GM12878 (cell line): ENCODE measurements around the gene RIN1. TPM values are rescaled to one million over a fixed set of nuclear protein-coding genes. Genes with fewer than 3 reads are reported as not detected.

Source experiments
- ATAC-seq: fragments of 200-7000 bp; cut with Tn5 transposase; 3 replicates; pipeline ENCODE4 v1.9.1; 2020; ENCODE audit warnings: mild to moderate bottlenecking, moderate library complexity
- BruUV-seq: library from RNA; stranded (reverse); fragments of 400-500 nt; replicated peaks from 2 replicates; lab custom pipeline; 2021; lab: Mats Ljungman, UMichigan
- CTCF ChIA-PET: fragments of 300-600 bp; sonication (Branson Sonifier 250); formaldehyde crosslinking; extraction: SDS; loops from one replicate; lab custom pipeline; 2021; ENCODE audit warnings: inconsistent platforms; lab: Yijun Ruan, JAX
- POLR2A ChIA-PET: fragments of 350-600 bp; formaldehyde crosslinking; extraction: SDS; loops from one replicate; lab custom pipeline; 2021; ENCODE audit warnings: inconsistent platforms; lab: Charles Lee
- RAD21 ChIA-PET: fragments of 300-600 bp; sonication (Branson Sonifier 250); formaldehyde crosslinking; loops from one replicate; lab custom pipeline; 2023; ENCODE audit warnings: antibody characterized with exemption; ENCODE audit not compliant: unreplicated experiment; lab: Charles Lee
- SMC1A ChIA-PET: fragments of 300-600 bp; sonication (Branson Sonifier 250); formaldehyde crosslinking; loops from one replicate; lab custom pipeline; 2023; ENCODE audit not compliant: unreplicated experiment, uncharacterized antibody; lab: Charles Lee
- DNase-seq: peaks from one replicate; pipeline ENCODE4 v3.0.0-alpha.2; 2011; ENCODE audit warnings: low read depth, low spot score
- FAIRE-seq: peaks from 3 replicates; lab custom pipeline; 2011; peaks lifted over from hg19 to GRCh38; lab: Jason Lieb, UNC
- H2AFZ ChIP-seq: 2 replicates; pipeline ENCODE4 v1.6.0; 2011; ENCODE audit warnings: low read depth, low read length, control low read depth; ENCODE audit not compliant: control insufficient read depth
- H3K27ac ChIP-seq: 2 replicates; pipeline ENCODE4 v1.5.1; 2011; ENCODE audit warnings: control low read depth; ENCODE audit not compliant: control insufficient read depth, insufficient read depth
- H3K27me3 ChIP-seq, 2 experiments: replicated peaks in 1 of 2; 2 replicates each; pipeline versions ENCODE4 v1.6.0 to v1.6.1; 2011; ENCODE audit warnings: low read length in 1 of 2; ENCODE audit not compliant: control insufficient read depth in 2 of 2, insufficient read depth in 2 of 2
- H3K36me3 ChIP-seq, 2 experiments: 2 replicates each; pipeline ENCODE4 v1.5.1; 2011; ENCODE audit warnings: low read length in 1 of 2; ENCODE audit not compliant: control insufficient read depth in 2 of 2, insufficient read depth in 2 of 2
- H3K4me1 ChIP-seq: 2 replicates; pipeline ENCODE4 v1.6.1; 2011; ENCODE audit warnings: mild to moderate bottlenecking, low read length, moderate library complexity, mixed read lengths; ENCODE audit not compliant: control insufficient read depth, insufficient read depth
- H3K4me2 ChIP-seq: 2 replicates; pipeline ENCODE4 v1.6.0; 2011; ENCODE audit warnings: control low read depth; ENCODE audit not compliant: control insufficient read depth, insufficient read depth
- H3K4me3 ChIP-seq: fragments of 200-600 bp; sonication (generic); 2 replicates; pipeline ENCODE4 v1.5.1; 2016
- H3K79me2 ChIP-seq: 2 replicates; pipeline ENCODE4 v1.6.0; 2011; ENCODE audit warnings: low read length; ENCODE audit not compliant: control insufficient read depth, insufficient read depth
- H3K9ac ChIP-seq: 2 replicates; pipeline ENCODE4 v1.8.0; 2011; ENCODE audit warnings: low read length, control low read depth, mixed read lengths; ENCODE audit not compliant: control insufficient read depth, insufficient read depth
- H3K9me3 ChIP-seq: replicated peaks from 3 replicates; pipeline ENCODE4 v1.5.1; 2011; ENCODE audit warnings: mild to moderate bottlenecking, low read length; ENCODE audit not compliant: control insufficient read depth, insufficient read depth
- H4K20me1 ChIP-seq: 2 replicates; pipeline ENCODE4 v1.6.0; 2011; ENCODE audit not compliant: control insufficient read depth, insufficient read depth
- ATF2 ChIP-seq: IDR thresholded peaks from 2 replicates; pipeline ENCODE4 v1.6.1; 2012; ENCODE audit warnings: low read length, inconsistent platforms
- BACH1 ChIP-seq: fragments of 450-650 bp; IDR thresholded peaks from 2 replicates; pipeline ENCODE4 v1.6.1; 2017; ENCODE audit warnings: mild to moderate bottlenecking, borderline replicate concordance
- E2F8 ChIP-seq: fragments of 450-650 bp; IDR thresholded peaks from 2 replicates; pipeline ENCODE4 v1.6.1; 2018; ENCODE audit warnings: mild to moderate bottlenecking, low read depth, moderate library complexity; ENCODE audit not compliant: partially characterized antibody
- ETV6 ChIP-seq, 2 experiments: fragments of 450-650 bp in 1 of 2; IDR thresholded peaks in 1 of 2; conservative IDR thresholded peaks in 1 of 2; 2 replicates each; pipeline ENCODE4 v1.6.1; 2014; ENCODE audit warnings: antibody characterized with exemption in 1 of 2, borderline replicate concordance in 1 of 2, low read depth in 1 of 2, mild to moderate bottlenecking in 1 of 2, moderate library complexity in 1 of 2
- JUND ChIP-seq: IDR thresholded peaks from 2 replicates; pipeline ENCODE4 v1.6.1; 2012; ENCODE audit warnings: low read depth, mild to moderate bottlenecking, low read length, improper control_type of control experiment, moderate library complexity
- KLF5 ChIP-seq: fragments of 450-650 bp; IDR thresholded peaks from 2 replicates; pipeline ENCODE4 v1.6.1; 2014; ENCODE audit warnings: mild to moderate bottlenecking; ENCODE audit not compliant: partially characterized antibody
- NFYB ChIP-seq: IDR thresholded peaks from 2 replicates; pipeline ENCODE4 v1.6.1; 2011; ENCODE audit warnings: low read depth, mild to moderate bottlenecking, low read length, improper control_type of control experiment, moderate library complexity; ENCODE audit not compliant: insufficient read depth
- RAD21 ChIP-seq: IDR thresholded peaks from 2 replicates; pipeline ENCODE4 v1.6.1; 2011; ENCODE audit warnings: mild to moderate bottlenecking, low read depth, low read length, moderate library complexity; ENCODE audit not compliant: insufficient read depth
- SMC3 ChIP-seq: IDR thresholded peaks from 2 replicates; pipeline ENCODE4 v1.6.1; 2011; ENCODE audit warnings: low read length, improper control_type of control experiment, borderline replicate concordance
- SP1 ChIP-seq: IDR thresholded peaks from one replicate; pipeline ENCODE4 v1.6.1; 2011; ENCODE audit warnings: low read depth, low read length
- SPI1 ChIP-seq: IDR thresholded peaks from 2 replicates; pipeline ENCODE4 v1.6.1; 2011; ENCODE audit warnings: low read depth, mild to moderate bottlenecking, low read length, moderate library complexity, borderline replicate concordance; ENCODE audit not compliant: insufficient read depth
- SUZ12 ChIP-seq: fragments of 200-600 bp; sonication (generic); IDR thresholded peaks from one replicate; pipeline ENCODE4 v1.6.1; 2018; ENCODE audit warnings: antibody characterized with exemption, mild to moderate bottlenecking; ENCODE audit not compliant: unreplicated experiment
- TCF12 ChIP-seq: IDR thresholded peaks from 2 replicates; pipeline ENCODE4 v1.6.1; 2011; ENCODE audit warnings: low read depth, mild to moderate bottlenecking, low read length
- WGBS: methylation state at CpG from one replicate; pipeline ENCODE4 v1.1.6; 2016; ENCODE audit warnings: low lambda C conversion rate; ENCODE audit not compliant: insufficient replicate concordance, insufficient coverage; ENCODE audit errors: missing lambda C conversion rate; 5-methylcytosine and 5-hydroxymethylcytosine counted together
- in situ Hi-C: fragments of 300-500 bp; cut with MboI; formaldehyde crosslinking; loops from 9 replicates; pipeline ENCODE4 v1.14.3; 2018; ENCODE audit warnings: mixed read lengths
- intact Hi-C: fragments of 100-400 bp; cut with micrococcal nuclease; formaldehyde crosslinking; loops from one replicate; pipeline ENCODE4 v1.14.2; 2022; ENCODE audit not compliant: unreplicated experiment
- polyA plus RNA-seq, 11 experiments: library from polyadenylated mRNA; depleted of rRNA in 4 of 11; unstranded in 6 of 11; stranded (reverse) in 5 of 11; fragments of >200 nt; fragmentation: Nextera tagmentation in 4 of 11; fragmentation: Illumina TruSeq in 1 of 11; extraction: Ambion mirVana in 4 of 11; extraction: Trizol in 1 of 11; gene quantifications; 1 replicate in 1 of 11; 2 replicates in 10 of 11; pipeline versions ENCODE4 v1.2.1 to v1.2.3, GENCODE V29; 2011 to 2016; ENCODE audit warnings: inconsistent platforms in 2 of 11, missing spikeins in 2 of 11, low read depth in 1 of 11
- total RNA-seq, 4 experiments: library from RNA; depleted of rRNA in 3 of 4; stranded (reverse); fragments of >200 nt in 3 of 4; fragmentation: Illumina TruSeq in 1 of 4; extraction: Trizol in 1 of 4; gene quantifications; 2 replicates each; pipeline versions ENCODE4 v1.2.1 to v1.2.3, GENCODE V29; 2013 to 2021

The RIN1 gene
- total and polyA plus RNA-seq, 10 of the 15 experiments (the other 5 are each of a cell fraction or from before 2014, with no cell fraction given), result 0.04 to 0.69 (median 0.22) TPM; not detected in 1

GRCh38 chr11:66333220-66333877 is 2.9 kb downstream of the RIN1 start:
- Histone ChIP-seq H3K27ac (no peak overlapping the region), H3K9me3 (no peaks in the 10 kb centered on the region), H3K4me1 (peaks cover 27% of the 10 kb centered on the region), H3K27me3 (no peaks in the 10 kb centered on the region), H3K4me3 (no peak overlapping the region), H3K4me2 (no peak overlapping the region), H3K36me3 (peaks cover 0 to 6% of the 10 kb centered on the region in 2 experiments; a peak in 2 of 4 replicates), H3K9ac (no peak overlapping the region), H3K79me2 (no peaks in the 10 kb centered on the region), H2AFZ (no peak overlapping the region), H4K20me1 (no peaks in the 10 kb centered on the region)
- FAIRE-seq (no peak), ATAC-seq (no peak), DNase-seq (no peak)
- RAD21 ChIA-PET, result interaction anchor here (3.6 kb wide), 1 partner anchor 21 kb away, joined by 49 read pairs; no protein-coding TSS in a partner anchor
- 56% methylated on average over 19 of the region's 19 CpGs for WGBS
- in situ Hi-C loops, result no loop called here
- intact Hi-C loops, result no loop called here
- BruUV-seq, result no TSS peak
- TF ChIP-seq E2F8, result no peak
- no peak for TF ChIP-seq RAD21
- TF ChIP-seq ETV6 (conservative IDR thresholded peaks at IDR 0.05 in 1 of 2, IDR thresholded peaks at IDR 0.05 in 1 of 2; ENCODE audit: borderline replicate concordance in 1 of 2, low read depth in 1 of 2), result no peak
- no peak for TF ChIP-seq SMC3
- TF ChIP-seq JUND, result no peak
- no peak for TF ChIP-seq ATF2
- no peak for TF ChIP-seq SP1
- no peak for TF ChIP-seq NFYB
- TF ChIP-seq KLF5, result no peak
- TF ChIP-seq TCF12, result no peak
- TF ChIP-seq SPI1, result no peak
- no peak for TF ChIP-seq BACH1
- TF ChIP-seq SUZ12, result no peak
- SMC1A ChIA-PET, result no interaction called here
- CTCF ChIA-PET, result interaction anchor here (2.8 to 5.7 kb wide), 2 partner anchors 22 to 53 kb away, joined by 6 to 96 read pairs; no protein-coding TSS in a partner anchor
- POLR2A ChIA-PET, result interaction anchor here (0.8 kb wide), 1 partner anchor 44 kb away, joined by 3 read pairs; the partner anchor contains the start of gene YIF1A
